ENCODE results near the gene OSBPL10. TPM values are rescaled to one million over a fixed set of nuclear protein-coding genes. Genes with fewer than 3 reads are reported as not detected.

The OSBPL10 gene
- polyA plus RNA-seq, 2 of the 4 experiments (the other 2 are of a cell fraction) = 9.2 to 17.0 TPM

- FAIRE-seq (no peak), DNase-seq (ENCODE audit: low read depth in 1 of 2, low spot score in 1 of 2) (no peak), ATAC-seq (peak in 1 of 2 experiments; percentile 25; a peak in 2 of 6 replicates)
- ChIA-PET CTCF (no interaction called here), POLR2A (no interaction called here)
- H3K9me3 ChIP-seq = peaks cover 65% of the 10 kb centered on the region
- no peak overlapping the region for H3K4me2 ChIP-seq
- H3K27ac ChIP-seq = no peak overlapping the region
- 90% methylated on average over 4 of the region's 4 CpGs for WGBS (ENCODE audit: missing lambda C conversion rate)
- no peaks in the 10 kb centered on the region for H3K4me1 ChIP-seq
- H3K4me3 ChIP-seq = no peak overlapping the region
- TF ChIP-seq EHMT2 (IDR thresholded peaks at IDR 0.05; ENCODE audit: low read depth) = no peak
- TF ChIP-seq EP300 (IDR thresholded peaks at IDR 0.05) = no peak
- no peak for TF ChIP-seq ZNF302 (CRISPR knock-in tag; IDR thresholded peaks at IDR 0.05)
- no peak for TF ChIP-seq HES2 (IDR thresholded peaks at IDR 0.05)
- no peak for TF ChIP-seq E2F6 (IDR thresholded peaks at IDR 0.05; ENCODE audit: borderline replicate concordance, low read depth)
- TF ChIP-seq FOSL2 (IDR thresholded peaks at IDR 0.05) = no peak
- TF ChIP-seq FOSL2 (CRISPR knock-in tag; IDR thresholded peaks at IDR 0.05) = no peak
Observed at GRCh38 chr3:31648286-31648968, 332.6 kb downstream of the OSBPL10 start.

- Histone ChIP-seq H3K27ac (no peak overlapping the region), H3K4me3 (no peak overlapping the region), H3K4me1 (no peaks in the 10 kb centered on the region), H3K9me3 (peaks cover 39% of the 10 kb centered on the region), H3K4me2 (no peak overlapping the region)
- ATAC-seq (no peak), DNase-seq (ENCODE audit: low read depth in 1 of 2, low spot score in 1 of 2) (no peak), FAIRE-seq (no peak)
- no peak for TF ChIP-seq USF2 (IDR thresholded peaks at IDR 0.05)
- TF ChIP-seq JUN (IDR thresholded peaks at IDR 0.05) = no peak
- no peak for TF ChIP-seq MYC (IDR thresholded peaks at IDR 0.05; ENCODE audit: borderline replicate concordance, low read length)
- TF ChIP-seq MAZ (IDR thresholded peaks at IDR 0.05; ENCODE audit: borderline replicate concordance, low read depth, low read length) = no peak
- TF ChIP-seq HOXA7 (CRISPR knock-in tag; IDR thresholded peaks at IDR 0.05) = no peak
- TF ChIP-seq ZC3H11A (IDR thresholded peaks at IDR 0.05) = no peak
- TF ChIP-seq NFE2L2 (conservative IDR thresholded peaks at IDR 0.05; ENCODE audit: low read length) = no peak
- TF ChIP-seq REST (IDR thresholded peaks at IDR 0.05) = no peak
- no peak for TF ChIP-seq RFX5 (IDR thresholded peaks at IDR 0.05)
- TF ChIP-seq KDM1A (IDR thresholded peaks at IDR 0.05; ENCODE audit: low read depth) = no peak
- TF ChIP-seq NR3C1 (IDR thresholded peaks at IDR 0.05) = no peak
- no peak for TF ChIP-seq CHD2 (IDR thresholded peaks at IDR 0.05; ENCODE audit: low read length, partially characterized antibody)
- TF ChIP-seq ZSCAN20 (CRISPR knock-in tag; IDR thresholded peaks at IDR 0.05) = no peak
- no peak for TF ChIP-seq FOSL2 (IDR thresholded peaks at IDR 0.05)
- no peak for TF ChIP-seq FOSL2 (CRISPR knock-in tag; IDR thresholded peaks at IDR 0.05)
- no peak for TF ChIP-seq ZNF302 (CRISPR knock-in tag; IDR thresholded peaks at IDR 0.05)
- 99% methylated on average over 5 of the region's 5 CpGs for WGBS (ENCODE audit: missing lambda C conversion rate)
- ChIA-PET CTCF (interaction anchor here (0.8 kb wide), 1 partner anchor 213 kb away, joined by 3 read pairs; no protein-coding TSS in a partner anchor), POLR2A (no interaction called here)
Observed at GRCh38 chr3:31645256-31645655, 335.8 kb downstream of the OSBPL10 start.

Measured in A549 (cell line).